HEK293 (cell line): Measurements from ENCODE around the gene CD5L.

Experiments used
- CTCF ChIA-PET: fragments of 350-600 bp; formaldehyde crosslinking; extraction: SDS; loops from one replicate; lab custom pipeline; 2021; ENCODE audit warnings: antibody characterized with exemption; lab: Yijun Ruan, JAX
- POLR2A ChIA-PET: fragments of 300-600 bp; formaldehyde crosslinking; extraction: SDS; loops from one replicate; lab custom pipeline; 2020; ENCODE audit warnings: antibody characterized with exemption, inconsistent platforms; lab: Yijun Ruan, JAX
- H3K27ac ChIP-seq: fragments of 200-500 bp; sonication (Bioruptor generic); 2 replicates; pipeline ENCODE4 v1.5.1; 2014; ENCODE audit warnings: low read depth, low read length, control low read depth, inconsistent platforms; ENCODE audit errors: extremely low read depth
- H3K36me3 ChIP-seq, 2 experiments: fragments of 200-500 bp in 1 of 2; sonication (Bioruptor generic) in 1 of 2; 1 replicate in 1 of 2; 2 replicates in 1 of 2; pipeline ENCODE4 v1.5.1; 2014 to 2017; ENCODE audit warnings: inconsistent platforms in 2 of 2, low read length in 2 of 2; ENCODE audit not compliant: control insufficient read depth in 2 of 2, insufficient read depth in 1 of 2
- H3K4me1 ChIP-seq: fragments of 200-500 bp; sonication (Bioruptor generic); 2 replicates; pipeline ENCODE4 v1.5.1; 2014; ENCODE audit warnings: mild to moderate bottlenecking, low read length, inconsistent platforms; ENCODE audit not compliant: control insufficient read depth, insufficient read depth
- H3K4me3 ChIP-seq: 2 replicates; pipeline ENCODE4 v1.5.1; 2011; ENCODE audit warnings: low read depth, mild to moderate bottlenecking, control low read depth, low read length, moderate library complexity
- H3K9me3 ChIP-seq: fragments of 200-500 bp; sonication (Bioruptor generic); 2 replicates; pipeline ENCODE4 v1.5.1; 2014; ENCODE audit warnings: low read depth, low read length, inconsistent platforms; ENCODE audit not compliant: control insufficient read depth, insufficient read depth
- KLF10 ChIP-seq: fragments of 450-650 bp; IDR thresholded peaks from 2 replicates; pipeline ENCODE4 v1.5.1; 2018; ENCODE audit warnings: missing biosample characterization, mild to moderate bottlenecking, missing genetic modification characterization
- PRDM1 ChIP-seq: fragments of 450-650 bp; formaldehyde crosslinking; IDR thresholded peaks from 2 replicates; pipeline ENCODE4; 2016; ENCODE audit warnings: missing biosample characterization, missing genetic modification characterization
- SP2 ChIP-seq: fragments of 450-650 bp; formaldehyde crosslinking; IDR thresholded peaks from 2 replicates; pipeline ENCODE4 v1.5.1; 2016; ENCODE audit warnings: missing biosample characterization, missing genetic modification characterization
- ZNF202 ChIP-seq: fragments of 450-650 bp; formaldehyde crosslinking; IDR thresholded peaks from 2 replicates; pipeline ENCODE4 v1.5.1; 2016; ENCODE audit warnings: missing biosample characterization, missing genetic modification characterization, borderline replicate concordance
- ZNF341 ChIP-seq: fragments of 450-650 bp; formaldehyde crosslinking; IDR thresholded peaks from 2 replicates; pipeline ENCODE4; 2016; ENCODE audit warnings: low read depth, missing biosample characterization, missing genetic modification characterization
- ZNF426 ChIP-seq: fragments of 450-650 bp; formaldehyde crosslinking; IDR thresholded peaks from 2 replicates; pipeline ENCODE4 v1.5.1; 2017; ENCODE audit warnings: missing biosample characterization, missing genetic modification characterization, mild to moderate bottlenecking, inconsistent platforms, moderate library complexity
- ZNF449 ChIP-seq: fragments of 450-650 bp; formaldehyde crosslinking; IDR thresholded peaks from 2 replicates; pipeline ENCODE4 v1.5.1; 2017; ENCODE audit warnings: missing biosample characterization, mild to moderate bottlenecking, missing genetic modification characterization, moderate library complexity
- ZNF501 ChIP-seq: fragments of 450-650 bp; formaldehyde crosslinking; IDR thresholded peaks from 2 replicates; pipeline ENCODE4 v1.5.1; 2016; ENCODE audit warnings: missing biosample characterization, missing genetic modification characterization
- ZNF561 ChIP-seq: fragments of 450-650 bp; IDR thresholded peaks from 2 replicates; pipeline ENCODE4 v1.5.1; 2018; ENCODE audit warnings: missing biosample characterization, missing genetic modification characterization, borderline replicate concordance
- ZNF623 ChIP-seq: fragments of 450-650 bp; formaldehyde crosslinking; IDR thresholded peaks from 2 replicates; pipeline ENCODE4 v1.5.1; 2016; ENCODE audit warnings: missing biosample characterization, missing genetic modification characterization
- ZNF658 ChIP-seq: fragments of 450-650 bp; formaldehyde crosslinking; IDR thresholded peaks from 2 replicates; pipeline ENCODE4; 2016; ENCODE audit warnings: missing biosample characterization, missing genetic modification characterization
- ZNF677 ChIP-seq: fragments of 450-650 bp; IDR thresholded peaks from 2 replicates; pipeline ENCODE4 v1.5.0; 2018; ENCODE audit warnings: missing biosample characterization, mild to moderate bottlenecking, missing genetic modification characterization, moderate library complexity
- ZNF768 ChIP-seq: fragments of 450-650 bp; formaldehyde crosslinking; IDR thresholded peaks from 2 replicates; pipeline ENCODE4 v1.5.1; 2018; ENCODE audit warnings: missing biosample characterization, mild to moderate bottlenecking, missing genetic modification characterization
- ZSCAN16 ChIP-seq: fragments of 450-650 bp; formaldehyde crosslinking; IDR thresholded peaks from 2 replicates; pipeline ENCODE4 v1.5.1; 2016; ENCODE audit warnings: missing biosample characterization, missing genetic modification characterization
- TF ChIP-seq, protein P1 (sequence below): fragments of 450-650 bp; formaldehyde crosslinking; IDR thresholded peaks from 2 replicates; pipeline ENCODE4 v1.5.1; 2016; ENCODE audit warnings: missing biosample characterization, missing genetic modification characterization
- TF ChIP-seq, protein P2 (sequence below): fragments of 450-650 bp; formaldehyde crosslinking; IDR thresholded peaks from 2 replicates; pipeline ENCODE4 v1.5.1; 2016; ENCODE audit warnings: missing biosample characterization, missing genetic modification characterization
- TF ChIP-seq, protein P3 (sequence below): fragments of 450-650 bp; formaldehyde crosslinking; IDR thresholded peaks from 2 replicates; pipeline ENCODE4 v1.5.1; 2016; ENCODE audit warnings: missing biosample characterization, missing genetic modification characterization
- TF ChIP-seq, protein P4 (sequence below): sonication (generic); formaldehyde crosslinking; IDR thresholded peaks from 2 replicates; pipeline ENCODE4 v1.8.1; 2022; ENCODE audit warnings: mild to moderate bottlenecking, moderate library complexity, missing genetic modification reagents
- TF ChIP-seq, protein P5 (sequence below): IDR thresholded peaks from 2 replicates; pipeline ENCODE4 v1.6.1; 2011; ENCODE audit warnings: mild to moderate bottlenecking, low read depth, low read length, borderline replicate concordance

CD5L gene

DNA sequence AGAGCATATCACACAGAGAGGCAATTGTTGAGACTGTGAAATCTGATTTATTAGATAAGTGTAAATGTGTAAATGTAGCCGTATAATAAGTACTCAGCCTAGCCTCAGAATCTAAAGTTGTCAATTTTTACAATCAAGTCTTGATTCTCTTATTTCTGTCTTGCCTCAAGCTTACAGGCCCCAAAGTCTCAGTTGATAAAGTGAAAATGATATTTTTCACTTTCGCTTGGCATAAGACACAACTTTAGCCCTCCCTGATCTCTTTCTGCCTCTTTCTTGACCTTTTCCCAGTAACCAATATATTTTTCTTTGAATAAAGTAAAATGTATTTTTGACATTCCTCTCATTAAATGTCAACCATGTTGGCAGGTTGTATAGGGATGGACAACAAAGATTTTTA, 10.7 kb downstream of the CD5L start (continued):
- TF ChIP-seq ZNF501 (tag by site-specific recombination) (no peak), SP2 (tag by site-specific recombination) (no peak), PRDM1 (tag by site-specific recombination) (no peak), ZNF768 (tag by site-specific recombination) (no peak)

- H3K9me3 ChIP-seq, result no peaks in the 10 kb centered on the region
- no peak overlapping the region for H3K27ac ChIP-seq
- no peaks in the 10 kb centered on the region for H3K4me1 ChIP-seq
- TF ChIP-seq ZNF677 (no peak), ZNF561 (no peak), ZNF202 (tag by site-specific recombination) (no peak), ZNF623 (no peak), ZNF658 (tag by site-specific recombination) (no peak), KLF10 (tag by site-specific recombination) (no peak), ZNF449 (tag by site-specific recombination) (no peak), ZSCAN16 (tag by site-specific recombination) (no peak), ZNF426 (no peak), ZNF341 (no peak)
- TF ChIP-seq, protein P1, sequence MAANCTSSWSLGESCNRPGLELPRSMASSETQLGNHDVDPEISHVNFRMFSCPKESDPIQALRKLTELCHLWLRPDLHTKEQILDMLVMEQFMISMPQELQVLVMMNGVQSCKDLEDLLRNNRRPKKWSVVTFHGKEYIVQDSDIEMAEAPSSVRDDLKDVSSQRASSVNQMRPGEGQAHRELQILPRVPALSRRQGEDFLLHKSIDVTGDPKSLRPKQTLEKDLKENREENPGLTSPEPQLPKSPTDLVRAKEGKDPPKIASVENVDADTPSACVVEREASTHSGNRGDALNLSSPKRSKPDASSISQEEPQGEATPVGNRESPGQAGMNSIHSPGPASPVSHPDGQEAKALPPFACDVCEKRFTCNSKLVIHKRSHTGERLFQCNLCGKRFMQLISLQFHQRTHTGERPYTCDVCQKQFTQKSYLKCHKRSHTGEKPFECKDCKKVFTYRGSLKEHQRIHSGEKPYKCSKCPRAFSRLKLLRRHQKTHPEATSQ (tag by site-specific recombination), result no peak
- TF ChIP-seq, protein P2, sequence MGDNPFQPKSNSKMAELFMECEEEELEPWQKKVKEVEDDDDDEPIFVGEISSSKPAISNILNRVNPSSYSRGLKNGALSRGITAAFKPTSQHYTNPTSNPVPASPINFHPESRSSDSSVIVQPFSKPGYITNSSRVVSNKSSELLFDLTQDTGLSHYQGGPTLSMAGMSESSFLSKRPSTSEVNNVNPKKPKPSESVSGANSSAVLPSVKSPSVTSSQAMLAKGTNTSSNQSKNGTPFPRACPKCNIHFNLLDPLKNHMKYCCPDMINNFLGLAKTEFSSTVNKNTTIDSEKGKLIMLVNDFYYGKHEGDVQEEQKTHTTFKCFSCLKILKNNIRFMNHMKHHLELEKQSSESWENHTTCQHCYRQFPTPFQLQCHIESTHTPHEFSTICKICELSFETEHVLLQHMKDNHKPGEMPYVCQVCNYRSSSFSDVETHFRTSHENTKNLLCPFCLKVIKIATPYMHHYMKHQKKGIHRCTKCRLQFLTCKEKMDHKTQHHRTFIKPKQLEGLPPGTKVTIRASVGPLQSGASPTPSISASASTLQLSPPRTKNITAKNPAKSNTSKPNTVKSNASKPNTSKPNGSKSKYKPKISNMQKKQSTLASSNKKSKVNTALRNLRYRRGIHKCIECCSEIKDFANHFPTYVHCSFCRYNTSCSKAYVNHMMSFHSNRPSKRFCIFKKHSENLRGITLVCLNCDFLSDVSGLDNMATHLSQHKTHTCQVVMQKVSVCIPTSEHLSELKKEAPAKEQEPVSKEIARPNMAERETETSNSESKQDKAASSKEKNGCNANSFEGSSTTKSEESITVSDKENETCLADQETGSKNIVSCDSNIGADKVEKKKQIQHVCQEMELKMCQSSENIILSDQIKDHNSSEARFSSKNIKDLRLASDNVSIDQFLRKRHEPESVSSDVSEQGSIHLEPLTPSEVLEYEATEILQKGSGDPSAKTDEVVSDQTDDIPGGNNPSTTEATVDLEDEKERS (tag by site-specific recombination), result no peak
- TF ChIP-seq, protein P3, sequence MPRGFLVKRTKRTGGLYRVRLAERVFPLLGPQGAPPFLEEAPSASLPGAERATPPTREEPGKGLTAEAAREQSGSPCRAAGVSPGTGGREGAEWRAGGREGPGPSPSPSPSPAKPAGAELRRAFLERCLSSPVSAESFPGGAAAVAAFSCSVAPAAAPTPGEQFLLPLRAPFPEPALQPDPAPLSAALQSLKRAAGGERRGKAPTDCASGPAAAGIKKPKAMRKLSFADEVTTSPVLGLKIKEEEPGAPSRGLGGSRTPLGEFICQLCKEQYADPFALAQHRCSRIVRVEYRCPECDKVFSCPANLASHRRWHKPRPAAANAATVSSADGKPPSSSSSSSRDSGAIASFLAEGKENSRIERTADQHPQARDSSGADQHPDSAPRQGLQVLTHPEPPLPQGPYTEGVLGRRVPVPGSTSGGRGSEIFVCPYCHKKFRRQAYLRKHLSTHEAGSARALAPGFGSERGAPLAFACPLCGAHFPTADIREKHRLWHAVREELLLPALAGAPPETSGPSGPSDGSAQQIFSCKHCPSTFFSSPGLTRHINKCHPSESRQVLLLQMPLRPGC, result no peak
- TF ChIP-seq, protein P4, sequence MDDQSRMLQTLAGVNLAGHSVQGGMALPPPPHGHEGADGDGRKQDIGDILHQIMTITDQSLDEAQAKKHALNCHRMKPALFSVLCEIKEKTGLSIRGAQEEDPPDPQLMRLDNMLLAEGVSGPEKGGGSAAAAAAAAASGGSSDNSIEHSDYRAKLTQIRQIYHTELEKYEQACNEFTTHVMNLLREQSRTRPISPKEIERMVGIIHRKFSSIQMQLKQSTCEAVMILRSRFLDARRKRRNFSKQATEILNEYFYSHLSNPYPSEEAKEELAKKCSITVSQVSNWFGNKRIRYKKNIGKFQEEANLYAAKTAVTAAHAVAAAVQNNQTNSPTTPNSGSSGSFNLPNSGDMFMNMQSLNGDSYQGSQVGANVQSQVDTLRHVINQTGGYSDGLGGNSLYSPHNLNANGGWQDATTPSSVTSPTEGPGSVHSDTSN (CRISPR knock-in tag), result no peak
- TF ChIP-seq, protein P5, sequence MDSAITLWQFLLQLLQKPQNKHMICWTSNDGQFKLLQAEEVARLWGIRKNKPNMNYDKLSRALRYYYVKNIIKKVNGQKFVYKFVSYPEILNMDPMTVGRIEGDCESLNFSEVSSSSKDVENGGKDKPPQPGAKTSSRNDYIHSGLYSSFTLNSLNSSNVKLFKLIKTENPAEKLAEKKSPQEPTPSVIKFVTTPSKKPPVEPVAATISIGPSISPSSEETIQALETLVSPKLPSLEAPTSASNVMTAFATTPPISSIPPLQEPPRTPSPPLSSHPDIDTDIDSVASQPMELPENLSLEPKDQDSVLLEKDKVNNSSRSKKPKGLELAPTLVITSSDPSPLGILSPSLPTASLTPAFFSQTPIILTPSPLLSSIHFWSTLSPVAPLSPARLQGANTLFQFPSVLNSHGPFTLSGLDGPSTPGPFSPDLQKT, result no peak
- H3K36me3 ChIP-seq, result no peaks in the 10 kb centered on the region
- ChIA-PET CTCF (interaction anchor here (0.6 kb wide), 3 partner anchors 22 to 255 kb away, joined by 3 to 4 read pairs (median 3); no protein-coding TSS in a partner anchor), POLR2A (no interaction called here)
- H3K4me3 ChIP-seq, result no peak overlapping the region
These were observed 11.9 kb downstream of the CD5L start for GRCh38 chr1:157829711-157830110.
